ENCODE data around the gene SUSD2.
"Not testable (repeated sequence)": the region's sequence is repeated elsewhere in the genome, so short reads cannot be mapped to it uniquely, and the experiment has no call there.

Gene SUSD2

DNA sequence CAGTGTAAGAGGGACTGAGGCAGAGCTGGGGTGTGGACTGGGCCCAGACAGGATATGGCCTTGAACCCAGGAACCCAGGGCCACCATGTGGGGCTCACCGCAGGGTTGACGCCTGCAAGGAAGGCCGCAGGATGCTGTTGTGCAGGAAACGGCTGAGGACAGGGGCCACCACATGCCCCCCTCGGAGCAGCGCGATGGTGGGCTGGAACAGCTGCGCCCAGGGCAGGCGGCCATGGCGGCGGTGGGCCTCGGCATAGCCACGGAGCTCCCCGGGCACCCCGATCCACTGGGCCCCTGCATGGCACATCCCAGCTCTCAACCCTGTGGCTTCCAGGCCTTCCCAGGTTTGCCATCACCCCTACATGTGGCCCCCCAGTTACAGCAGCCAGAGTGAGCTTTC, 51.4 kb downstream of the SUSD2 start:
- Histone ChIP-seq H3K27me3 (ENCODE audit: low read depth) (no peaks in the 10 kb centered on the region), H3K4me3 (no peak overlapping the region), H3K9me3 (no peaks in the 10 kb centered on the region), H3K4me1 (no peaks in the 10 kb centered on the region), H3K36me3 (replicated peaks) (no peaks in the 10 kb centered on the region)
- in situ Hi-C loops (cut with MboI; ENCODE audit: low sequenced_read_pairs) = no loop called here
- DNase-seq (ENCODE audit: low spot score in 2 of 2) = no peak

DNA sequence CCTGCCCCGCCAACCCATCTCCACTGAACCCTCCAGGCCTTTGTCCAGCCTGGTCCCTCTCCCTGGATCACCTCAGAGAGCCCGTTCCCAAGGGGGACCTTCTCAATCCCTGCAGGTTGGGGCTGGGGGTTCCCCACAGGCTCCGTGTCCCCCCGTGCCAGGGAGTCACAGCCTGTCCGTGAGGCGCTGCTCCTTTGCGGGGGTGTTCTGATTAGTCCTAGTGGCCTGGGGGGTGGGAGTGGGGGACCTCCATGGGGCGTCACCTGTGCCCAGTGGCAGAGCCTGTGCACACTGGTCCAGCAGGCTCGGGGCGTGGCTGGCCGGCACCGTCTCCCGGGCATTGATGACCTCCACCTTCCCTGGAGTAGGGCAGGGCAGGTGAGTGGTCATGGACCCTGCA, 51.9 kb downstream of the SUSD2 start:
- Histone ChIP-seq H3K4me3 (no peak overlapping the region), H3K4me1 (no peaks in the 10 kb centered on the region), H3K9me3 (no peaks in the 10 kb centered on the region), H3K27me3 (ENCODE audit: low read depth) (no peaks in the 10 kb centered on the region), H3K36me3 (replicated peaks) (no peaks in the 10 kb centered on the region)
- in situ Hi-C loops (cut with MboI; ENCODE audit: low sequenced_read_pairs) = no loop called here
- no peak for DNase-seq (ENCODE audit: low spot score in 2 of 2)

DNA sequence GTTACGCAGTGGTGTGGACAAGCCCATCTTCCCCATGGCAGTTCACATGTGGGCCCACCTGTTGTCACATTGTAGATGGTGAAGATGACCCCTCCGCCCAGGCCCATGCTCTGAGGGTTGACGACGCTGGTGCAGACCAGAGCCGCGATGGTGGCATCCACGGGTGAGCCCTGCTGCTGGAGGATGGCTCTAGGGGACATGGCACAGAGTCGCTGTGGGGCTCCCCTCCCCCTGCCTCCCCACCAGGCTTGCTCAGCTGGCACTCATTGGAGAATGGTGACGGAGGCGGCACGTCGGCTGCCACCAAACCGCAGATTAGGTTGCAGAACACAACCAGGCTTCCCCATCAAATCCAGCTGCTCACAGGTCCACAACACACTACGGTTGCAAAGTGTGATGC, 52.5 kb downstream of the SUSD2 start:
- no peaks in the 10 kb centered on the region for H3K27me3 ChIP-seq (ENCODE audit: low read depth)
- no peaks in the 10 kb centered on the region for H3K9me3 ChIP-seq
- no peaks in the 10 kb centered on the region for H3K36me3 ChIP-seq (replicated peaks)
- no peak for DNase-seq (ENCODE audit: low spot score in 2 of 2)
- no peaks in the 10 kb centered on the region for H3K4me1 ChIP-seq
- in situ Hi-C loops (cut with MboI; ENCODE audit: low sequenced_read_pairs) = no loop called here
- no peak overlapping the region for H3K4me3 ChIP-seq

DNA sequence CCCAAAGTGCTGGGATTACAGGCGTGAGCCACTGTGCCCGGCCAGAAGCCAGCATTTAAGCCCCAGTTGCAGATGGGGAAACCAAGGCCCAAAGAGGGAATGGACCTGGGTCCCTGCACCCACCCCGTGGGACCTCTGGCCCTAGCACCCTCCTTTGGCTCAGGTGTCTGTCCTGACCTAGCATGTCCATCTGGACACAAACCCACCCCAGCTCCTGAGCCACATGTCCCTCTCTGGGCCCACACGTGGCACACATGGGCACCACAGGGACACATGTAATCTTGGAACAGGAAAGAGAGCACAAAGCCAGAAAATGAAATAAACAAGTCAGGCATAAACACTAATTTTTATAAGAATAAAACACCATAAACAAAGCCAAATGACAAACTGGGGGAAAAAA, 54.0 kb downstream of the SUSD2 start:
- no peak overlapping the region for H3K4me3 ChIP-seq
- H3K4me1 ChIP-seq = no peaks in the 10 kb centered on the region
- no peak for DNase-seq (ENCODE audit: low spot score in 2 of 2)
- in situ Hi-C loops (cut with MboI; ENCODE audit: low sequenced_read_pairs) = no loop called here
- H3K9me3 ChIP-seq = no peaks in the 10 kb centered on the region
- no peaks in the 10 kb centered on the region for H3K36me3 ChIP-seq (replicated peaks)
- no peaks in the 10 kb centered on the region for H3K27me3 ChIP-seq (ENCODE audit: low read depth)

DNA sequence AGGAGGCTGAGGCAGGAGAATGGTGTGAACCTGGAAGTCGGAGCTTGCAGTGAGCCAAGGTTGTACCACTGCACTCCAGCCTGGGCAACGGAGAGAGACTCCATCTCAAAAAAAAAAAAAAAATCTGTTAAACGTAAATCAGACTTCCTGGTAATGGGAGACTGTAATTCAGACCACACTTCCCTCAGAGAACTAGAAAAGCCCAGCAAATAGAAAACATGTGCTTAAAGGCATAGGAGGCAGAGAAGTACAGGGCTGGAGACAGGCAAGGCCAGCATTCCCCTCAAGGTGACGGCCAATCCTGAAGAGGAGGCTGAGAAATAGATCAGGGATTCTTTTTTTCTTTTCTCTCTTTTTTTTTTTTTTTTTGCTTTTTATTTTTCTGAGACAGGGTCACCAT, 55.4 kb downstream of the SUSD2 start:
- no peak overlapping the region for H3K4me3 ChIP-seq
- in situ Hi-C loops (cut with MboI; ENCODE audit: low sequenced_read_pairs) = no loop called here
- DNase-seq (ENCODE audit: low spot score in 2 of 2) = no peak
- H3K27me3 ChIP-seq (ENCODE audit: low read depth) = no peaks in the 10 kb centered on the region
- H3K9me3 ChIP-seq = no peaks in the 10 kb centered on the region
- no peaks in the 10 kb centered on the region for H3K36me3 ChIP-seq (replicated peaks)
- no peaks in the 10 kb centered on the region for H3K4me1 ChIP-seq

DNA sequence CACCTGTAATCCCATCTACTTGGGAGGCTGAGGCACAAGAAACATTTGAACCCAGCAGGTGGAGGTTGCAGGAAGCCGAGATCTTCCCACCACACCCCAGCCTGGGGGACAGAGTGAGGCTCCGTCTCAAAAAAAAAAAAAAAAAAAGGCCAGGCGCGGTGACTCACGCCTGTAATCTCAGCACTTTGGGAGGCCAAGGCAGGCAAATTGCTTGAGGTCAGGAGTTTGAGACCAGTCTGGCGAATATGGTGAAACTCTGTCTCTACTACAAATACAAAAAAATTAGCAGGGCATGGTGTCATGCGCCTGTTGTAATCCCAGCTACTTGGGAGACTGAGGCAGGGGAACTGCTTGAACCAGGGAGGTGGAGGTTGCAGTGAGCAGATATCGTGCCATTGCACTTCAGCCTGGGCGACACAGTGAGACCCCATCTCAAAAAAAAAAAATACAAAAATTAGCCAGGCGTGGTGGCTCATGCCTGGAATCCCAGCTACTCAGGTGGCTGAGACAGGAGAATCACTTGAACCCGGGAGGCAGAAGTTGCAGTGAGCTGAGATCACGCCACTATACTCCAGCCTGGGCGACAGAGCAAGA, 56.9 kb downstream of the SUSD2 start:
- H3K27me3 ChIP-seq (ENCODE audit: low read depth); H3K9me3 ChIP-seq; in situ Hi-C loops (cut with MboI; ENCODE audit: low sequenced_read_pairs); H3K4me3 ChIP-seq; H3K36me3 ChIP-seq (replicated peaks); H3K4me1 ChIP-seq; DNase-seq (ENCODE audit: low spot score in 2 of 2): not testable (repeated sequence)
